GM10248 (cell line): ENCODE data around the gene OSBPL10.

Source experiments
- CTCF ChIA-PET: fragments of 300-600 bp; sonication (Branson Sonifier 250); formaldehyde crosslinking; extraction: SDS; loops from one replicate; lab custom pipeline; 2021; ENCODE audit warnings: antibody characterized with exemption; lab: Yijun Ruan, JAX
- POLR2A ChIA-PET: fragments of 350-650 bp; sonication (Branson Sonifier 250); formaldehyde crosslinking; extraction: SDS; loops from one replicate; lab custom pipeline; 2020; ENCODE audit warnings: antibody characterized with exemption; lab: Yijun Ruan, JAX
- DNase-seq: peaks from one replicate; pipeline ENCODE4 v3.0.0; 2012; ENCODE audit errors: extremely low spot score
- TF ChIP-seq, protein P1 (sequence below): IDR thresholded peaks from 2 replicates; pipeline ENCODE4 v1.5.1; 2012; ENCODE audit warnings: mild to moderate bottlenecking, low read depth; ENCODE audit errors: extremely low read depth, missing control alignments, control extremely low read depth

Gene OSBPL10

DNA sequence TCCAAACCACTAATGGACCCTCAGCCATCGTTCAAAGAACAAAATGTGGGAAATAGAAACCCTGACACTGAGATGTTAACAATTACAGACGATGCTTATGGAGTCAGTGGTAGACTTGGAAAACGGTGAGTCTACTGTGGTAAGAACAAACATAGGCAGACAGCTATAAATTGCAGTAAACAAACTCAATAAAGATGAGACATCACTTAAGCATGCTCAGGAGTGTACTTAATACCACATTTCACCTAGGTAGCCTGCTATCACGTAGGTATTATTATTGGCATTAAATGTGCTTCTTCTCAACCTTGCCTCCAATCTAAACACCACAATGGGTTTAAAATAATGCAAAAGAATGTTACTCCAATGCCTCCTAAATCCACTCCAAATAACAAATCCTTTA is 2.5 kb downstream of the OSBPL10 start:
- TF ChIP-seq, protein P1, sequence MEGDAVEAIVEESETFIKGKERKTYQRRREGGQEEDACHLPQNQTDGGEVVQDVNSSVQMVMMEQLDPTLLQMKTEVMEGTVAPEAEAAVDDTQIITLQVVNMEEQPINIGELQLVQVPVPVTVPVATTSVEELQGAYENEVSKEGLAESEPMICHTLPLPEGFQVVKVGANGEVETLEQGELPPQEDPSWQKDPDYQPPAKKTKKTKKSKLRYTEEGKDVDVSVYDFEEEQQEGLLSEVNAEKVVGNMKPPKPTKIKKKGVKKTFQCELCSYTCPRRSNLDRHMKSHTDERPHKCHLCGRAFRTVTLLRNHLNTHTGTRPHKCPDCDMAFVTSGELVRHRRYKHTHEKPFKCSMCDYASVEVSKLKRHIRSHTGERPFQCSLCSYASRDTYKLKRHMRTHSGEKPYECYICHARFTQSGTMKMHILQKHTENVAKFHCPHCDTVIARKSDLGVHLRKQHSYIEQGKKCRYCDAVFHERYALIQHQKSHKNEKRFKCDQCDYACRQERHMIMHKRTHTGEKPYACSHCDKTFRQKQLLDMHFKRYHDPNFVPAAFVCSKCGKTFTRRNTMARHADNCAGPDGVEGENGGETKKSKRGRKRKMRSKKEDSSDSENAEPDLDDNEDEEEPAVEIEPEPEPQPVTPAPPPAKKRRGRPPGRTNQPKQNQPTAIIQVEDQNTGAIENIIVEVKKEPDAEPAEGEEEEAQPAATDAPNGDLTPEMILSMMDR, result no peak
- POLR2A ChIA-PET, result no interaction called here

DNA sequence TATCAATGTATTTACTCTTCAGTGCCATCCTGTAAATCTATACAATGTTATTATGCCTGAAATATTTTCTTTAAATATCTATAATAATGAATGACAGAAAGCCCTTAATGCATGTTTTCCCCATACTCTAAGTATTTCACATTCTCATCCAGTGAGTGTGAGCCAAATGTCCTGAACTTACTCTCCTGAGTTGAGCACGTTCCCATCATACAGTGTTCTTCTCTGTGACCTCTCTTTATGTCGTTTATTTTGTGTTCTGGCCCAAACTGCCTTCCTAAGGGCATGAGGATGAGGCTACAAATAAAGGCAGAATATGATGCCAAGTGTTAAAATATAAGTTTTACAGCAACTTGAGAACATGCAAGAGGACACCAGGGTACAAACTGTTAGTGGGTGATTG is 3.3 kb downstream of the OSBPL10 start:
- POLR2A ChIA-PET, result no interaction called here
- CTCF ChIA-PET, result no interaction called here
- TF ChIP-seq, protein P1, result no peak
- no peak for DNase-seq

More for the DNA sequence above, 2.5 kb downstream of the OSBPL10 start:
- CTCF ChIA-PET, result no interaction called here
- no peak for DNase-seq

DNA sequence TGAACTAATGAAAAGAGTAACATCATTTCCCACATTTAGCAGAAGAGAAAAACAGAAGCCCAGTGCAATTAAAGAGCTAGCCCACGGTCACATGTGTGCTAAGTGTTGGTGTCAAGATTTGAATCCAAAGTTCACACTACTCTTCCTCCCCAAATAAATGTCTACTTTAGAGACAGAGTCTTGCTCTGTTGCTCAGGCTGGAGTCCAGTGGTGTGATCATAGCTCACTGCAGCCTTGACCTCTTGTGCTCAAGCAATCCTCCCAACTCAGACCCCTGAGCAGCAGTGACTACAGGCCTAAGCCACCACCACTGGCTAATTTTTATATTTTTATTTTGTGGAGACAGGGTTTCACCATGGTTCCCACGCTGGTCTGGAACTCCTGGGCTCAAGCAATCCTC is 4.8 kb downstream of the OSBPL10 start:
- TF ChIP-seq, protein P1, result no peak
- CTCF ChIA-PET, result interaction anchor here (1.1 to 1.6 kb wide), 2 partner anchors 10 to 34 kb away, joined by 3 to 7 read pairs; no protein-coding TSS in a partner anchor
- POLR2A ChIA-PET, result no interaction called here
- DNase-seq, result no peak

DNA sequence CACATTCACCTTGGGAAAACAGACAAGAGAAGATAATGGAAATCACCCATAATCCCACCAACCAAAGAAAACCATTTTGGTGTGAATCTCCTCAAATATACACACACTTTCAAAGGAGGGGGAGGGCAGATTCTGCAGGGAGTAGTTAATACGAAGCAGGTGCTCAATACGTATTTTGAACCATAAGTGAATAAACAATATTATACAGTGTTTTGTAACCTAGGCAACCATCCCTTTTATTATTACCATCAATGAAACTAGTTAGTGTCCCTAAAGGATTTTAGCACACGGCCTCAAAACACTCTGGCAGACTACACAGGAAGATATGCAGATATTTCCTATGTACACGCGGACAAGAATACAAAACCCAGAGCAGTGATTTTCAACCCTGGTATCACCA is 6.1 kb downstream of the OSBPL10 start:
- ChIA-PET CTCF (interaction anchor here (1.6 kb wide), 1 partner anchor 8 kb away, joined by 7 read pairs; no protein-coding TSS in a partner anchor), POLR2A (no interaction called here)
- TF ChIP-seq, protein P1, result no peak
- DNase-seq, result no peak

DNA sequence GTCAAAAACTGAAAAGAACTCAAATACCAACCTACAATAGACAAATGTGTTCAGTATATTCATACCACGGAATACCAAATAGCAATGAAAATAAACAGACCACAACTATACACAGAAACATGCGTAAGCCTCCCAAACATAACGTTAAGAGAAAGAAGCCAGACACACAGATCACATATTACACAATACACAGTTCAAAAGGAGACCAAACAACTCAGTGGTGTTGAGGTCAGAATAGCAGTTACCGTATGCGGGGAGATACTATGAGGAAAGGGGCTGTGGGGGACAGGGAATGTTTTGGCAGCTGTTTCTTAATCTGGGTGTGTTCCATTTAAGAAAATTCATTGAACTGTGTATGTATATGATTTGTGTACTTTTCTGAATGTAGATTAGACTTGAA is 6.6 kb downstream of the OSBPL10 start:
- TF ChIP-seq, protein P1, result no peak
- CTCF ChIA-PET, result interaction anchor here (1.4 kb wide), 1 partner anchor 11 kb away, joined by 3 read pairs; no protein-coding TSS in a partner anchor
- POLR2A ChIA-PET, result no interaction called here
- DNase-seq, result no peak

DNA sequence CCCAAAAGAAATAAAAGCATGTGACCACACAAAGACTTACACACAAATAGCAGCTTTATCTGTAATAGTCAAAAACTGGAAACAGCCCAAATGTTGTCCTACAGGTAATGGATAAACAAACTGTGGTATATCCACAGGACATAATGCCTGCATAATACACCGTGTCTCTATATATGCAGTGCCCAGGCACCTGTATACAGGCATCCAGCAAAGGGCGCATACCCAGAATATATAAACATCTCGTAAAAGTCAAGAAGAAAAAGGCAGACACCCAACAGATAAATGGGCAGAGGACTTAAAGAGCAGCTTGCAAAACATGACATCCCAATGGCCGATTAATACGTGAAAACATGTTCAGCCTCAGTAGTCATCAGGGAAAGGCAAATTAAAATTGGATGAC is 7.2 kb downstream of the OSBPL10 start:
- TF ChIP-seq, protein P1, result no peak
- CTCF ChIA-PET, result interaction anchor here (1.4 kb wide), 1 partner anchor 12 kb away, joined by 3 read pairs; no protein-coding TSS in a partner anchor
- DNase-seq, result no peak
- POLR2A ChIA-PET, result no interaction called here
